WTC11 (cell line): ENCODE data around the gene DNAAF5. TPM values are rescaled to one million over a fixed set of nuclear protein-coding genes. Genes with fewer than 3 reads are reported as not detected.
A peak's percentile ranks its signal among the peaks of the same experiment; 100 is the strongest.

Experiments
- ATAC-seq: fragments of 200-7000 bp; cut with Tn5 transposase; 2 replicates; pipeline ENCODE4 v1.10.0; 2021; ENCODE audit warnings: mild to moderate bottlenecking, moderate library complexity
- CTCF ChIA-PET: fragments of 300-600 bp; sonication (Branson Sonifier 250); formaldehyde crosslinking; loops from one replicate; lab custom pipeline; 2021; ENCODE audit warnings: antibody characterized with exemption; lab: Charles Lee
- POLR2A ChIA-PET: fragments of 350-600 bp; sonication (Branson Sonifier 250); formaldehyde crosslinking; loops from one replicate; lab custom pipeline; 2021; ENCODE audit warnings: antibody characterized with exemption; lab: Charles Lee
- DNase-seq: peaks from one replicate; pipeline ENCODE4 v3.0.0; 2021; ENCODE audit warnings: low spot score
- H3K27ac Mint-ChIP-seq: 2 replicates; pipeline ENCODE4 v1.8.0; 2021; ENCODE audit warnings: mixed read lengths
- H3K27me3 Mint-ChIP-seq: 2 replicates; pipeline ENCODE4 v1.8.0; 2021; ENCODE audit warnings: low read depth, mild to moderate bottlenecking, moderate library complexity, mixed read lengths
- H3K36me3 Mint-ChIP-seq: 2 replicates; pipeline ENCODE4 v1.8.0; 2021; ENCODE audit warnings: mixed read lengths
- H3K4me1 Mint-ChIP-seq: 2 replicates; pipeline ENCODE4 v1.8.0; 2022; ENCODE audit warnings: mixed read lengths
- H3K4me3 Mint-ChIP-seq: 2 replicates; pipeline ENCODE4 v1.8.0; 2021; ENCODE audit warnings: mild to moderate bottlenecking, moderate library complexity, mixed read lengths
- H3K9me3 Mint-ChIP-seq: 2 replicates; pipeline ENCODE4 v1.8.0; 2021; ENCODE audit warnings: mixed read lengths
- E2F1 ChIP-seq: sonication (generic); formaldehyde crosslinking; IDR thresholded peaks from 2 replicates; pipeline ENCODE4 v1.8.0; 2022; ENCODE audit warnings: mild to moderate bottlenecking, missing genetic modification reagents
- ELF4 ChIP-seq: sonication (generic); formaldehyde crosslinking; IDR thresholded peaks from 2 replicates; pipeline ENCODE4 v1.8.1; 2022; ENCODE audit warnings: low read depth, mild to moderate bottlenecking, moderate library complexity, missing genetic modification reagents
- ESRRA ChIP-seq: sonication (generic); formaldehyde crosslinking; IDR thresholded peaks from 2 replicates; pipeline ENCODE4 v1.8.1; 2022; ENCODE audit warnings: mild to moderate bottlenecking, missing genetic modification reagents, borderline replicate concordance
- FOXK1 ChIP-seq: sonication (generic); formaldehyde crosslinking; IDR thresholded peaks from 2 replicates; pipeline ENCODE4 v1.8.0; 2022; ENCODE audit warnings: mild to moderate bottlenecking, moderate library complexity, missing genetic modification reagents
- JAZF1 ChIP-seq: fragments of 250-450 bp; sonication (Bioruptor Pico); IDR thresholded peaks from 2 replicates; pipeline ENCODE4 v1.9.0; 2021; ENCODE audit warnings: moderate library complexity, mild to moderate bottlenecking, inconsistent platforms
- KAT7 ChIP-seq: sonication (generic); formaldehyde crosslinking; IDR thresholded peaks from 2 replicates; pipeline ENCODE4 v1.8.1; 2023; ENCODE audit warnings: missing genetic modification reagents, mild to moderate bottlenecking, borderline replicate concordance
- NFATC4 ChIP-seq: fragments of 250-450 bp; sonication (Bioruptor Pico); IDR thresholded peaks from 2 replicates; pipeline ENCODE4 v1.9.0; 2021; ENCODE audit warnings: mild to moderate bottlenecking
- NR3C1 ChIP-seq: sonication (generic); formaldehyde crosslinking; conservative IDR thresholded peaks from 2 replicates; pipeline ENCODE4 v1.8.1; 2023; ENCODE audit warnings: low read depth, mild to moderate bottlenecking, missing genetic modification reagents
- RORB ChIP-seq: fragments of 250-450 bp; sonication (Bioruptor Pico); IDR thresholded peaks from 2 replicates; pipeline ENCODE4 v1.9.0; 2021; ENCODE audit warnings: mild to moderate bottlenecking
- SOX15 ChIP-seq: fragments of 250-450 bp; sonication (Bioruptor Pico); IDR thresholded peaks from 2 replicates; pipeline ENCODE4 v1.9.0; 2021; ENCODE audit warnings: mild to moderate bottlenecking
- TP53 ChIP-seq: sonication (generic); formaldehyde crosslinking; IDR thresholded peaks from 2 replicates; pipeline ENCODE4 v1.8.1; 2023; ENCODE audit warnings: mild to moderate bottlenecking, missing genetic modification reagents
- ZMAT4 ChIP-seq: fragments of 250-450 bp; sonication (Bioruptor Pico); IDR thresholded peaks from 2 replicates; pipeline ENCODE4 v1.9.0; 2021; ENCODE audit warnings: mild to moderate bottlenecking
- ZNF138 ChIP-seq: sonication (generic); formaldehyde crosslinking; conservative IDR thresholded peaks from 2 replicates; pipeline ENCODE4 v1.8.1; 2022; ENCODE audit warnings: mild to moderate bottlenecking, moderate library complexity, missing genetic modification reagents
- ZNF317 ChIP-seq: sonication (generic); formaldehyde crosslinking; IDR thresholded peaks from 2 replicates; pipeline ENCODE4 v1.8.1; 2023; ENCODE audit warnings: low read depth, mild to moderate bottlenecking, moderate library complexity, missing genetic modification reagents, borderline replicate concordance
- ZNF416 ChIP-seq: fragments of 250-450 bp; sonication (Bioruptor Pico); IDR thresholded peaks from 2 replicates; pipeline ENCODE4 v1.9.0; 2021; ENCODE audit warnings: mild to moderate bottlenecking, inconsistent platforms
- ZNF671 ChIP-seq: fragments of 250-450 bp; sonication (Bioruptor Pico); IDR thresholded peaks from 2 replicates; pipeline ENCODE4 v1.8.0; 2021; ENCODE audit warnings: mild to moderate bottlenecking
- ZSCAN18 ChIP-seq: fragments of 250-450 bp; sonication (Bioruptor Pico); IDR thresholded peaks from 2 replicates; pipeline ENCODE4 v2.1.2; 2022; ENCODE audit warnings: mild to moderate bottlenecking, moderate library complexity
- total RNA-seq: library from RNA; stranded (reverse); gene quantifications from 3 replicates; pipeline ENCODE4 v1.2.3, GENCODE V29; 2021
- TF ChIP-seq, protein P1 (sequence below): sonication (generic); formaldehyde crosslinking; conservative IDR thresholded peaks from 2 replicates; pipeline ENCODE4 v1.8.1; 2023; ENCODE audit warnings: mild to moderate bottlenecking, low read depth, missing genetic modification reagents, moderate library complexity

The DNAAF5 gene
- total RNA-seq, 1 experiment from 2014 or later = 62.2 TPM

DNA sequence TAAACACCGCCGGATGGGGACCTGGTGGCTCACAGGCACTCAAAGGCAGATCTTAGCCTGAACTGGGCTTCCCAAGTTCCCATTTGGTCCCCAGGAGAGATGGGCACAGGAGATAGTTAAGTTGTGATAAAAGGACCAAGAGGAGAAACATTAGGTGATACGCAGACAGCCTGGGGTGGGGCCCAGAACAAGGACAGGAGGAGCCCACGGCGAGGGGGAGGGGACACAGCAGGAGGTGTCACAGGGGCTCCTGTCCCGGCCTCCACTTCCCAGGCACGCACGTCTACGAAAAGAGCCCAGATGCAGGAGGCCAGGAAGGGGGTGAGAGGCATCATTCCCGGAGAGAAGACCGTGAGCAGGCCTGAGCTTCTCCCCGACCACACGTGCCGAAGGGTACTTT lies 16.3 kb upstream of the DNAAF5 start:
- DNase-seq = no peak
- Mint-ChIP-seq H3K27me3 (no peaks in the 10 kb centered on the region), H3K4me1 (peaks cover 17% of the 10 kb centered on the region), H3K27ac (peak overlapping the region; percentile 74), H3K9me3 (no peaks in the 10 kb centered on the region), H3K4me3 (no peak overlapping the region), H3K36me3 (peaks cover 7% of the 10 kb centered on the region)
- ChIA-PET CTCF (interaction anchor here (0.6 to 1.3 kb wide), 2 partner anchors 44 to 85 kb away, joined by 3 to 4 read pairs; no protein-coding TSS in a partner anchor), POLR2A (interaction anchor here (0.7 kb wide), 2 partner anchors 30 to 49 kb away, joined by 5 to 7 read pairs; no protein-coding TSS in a partner anchor)
- TF ChIP-seq ELF4 (CRISPR knock-in tag) = no peak
- TF ChIP-seq NR3C1 (CRISPR knock-in tag) = no peak
- no peak for TF ChIP-seq ZNF671 (CRISPR knock-in tag)
- TF ChIP-seq, protein P1, sequence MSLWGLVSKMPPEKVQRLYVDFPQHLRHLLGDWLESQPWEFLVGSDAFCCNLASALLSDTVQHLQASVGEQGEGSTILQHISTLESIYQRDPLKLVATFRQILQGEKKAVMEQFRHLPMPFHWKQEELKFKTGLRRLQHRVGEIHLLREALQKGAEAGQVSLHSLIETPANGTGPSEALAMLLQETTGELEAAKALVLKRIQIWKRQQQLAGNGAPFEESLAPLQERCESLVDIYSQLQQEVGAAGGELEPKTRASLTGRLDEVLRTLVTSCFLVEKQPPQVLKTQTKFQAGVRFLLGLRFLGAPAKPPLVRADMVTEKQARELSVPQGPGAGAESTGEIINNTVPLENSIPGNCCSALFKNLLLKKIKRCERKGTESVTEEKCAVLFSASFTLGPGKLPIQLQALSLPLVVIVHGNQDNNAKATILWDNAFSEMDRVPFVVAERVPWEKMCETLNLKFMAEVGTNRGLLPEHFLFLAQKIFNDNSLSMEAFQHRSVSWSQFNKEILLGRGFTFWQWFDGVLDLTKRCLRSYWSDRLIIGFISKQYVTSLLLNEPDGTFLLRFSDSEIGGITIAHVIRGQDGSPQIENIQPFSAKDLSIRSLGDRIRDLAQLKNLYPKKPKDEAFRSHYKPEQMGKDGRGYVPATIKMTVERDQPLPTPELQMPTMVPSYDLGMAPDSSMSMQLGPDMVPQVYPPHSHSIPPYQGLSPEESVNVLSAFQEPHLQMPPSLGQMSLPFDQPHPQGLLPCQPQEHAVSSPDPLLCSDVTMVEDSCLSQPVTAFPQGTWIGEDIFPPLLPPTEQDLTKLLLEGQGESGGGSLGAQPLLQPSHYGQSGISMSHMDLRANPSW = no peak
- TF ChIP-seq ZSCAN18 = no peak
- TF ChIP-seq ZMAT4 (CRISPR knock-in tag) = no peak
- TF ChIP-seq TP53 (CRISPR knock-in tag) = no peak
- TF ChIP-seq NFATC4 (CRISPR knock-in tag) = no peak
- TF ChIP-seq JAZF1 = no peak
- TF ChIP-seq E2F1 (CRISPR knock-in tag) = no peak
- TF ChIP-seq RORB (CRISPR knock-in tag) = no peak
- no peak for TF ChIP-seq ZNF138
- no peak for TF ChIP-seq ZNF317 (CRISPR knock-in tag)
- TF ChIP-seq FOXK1 (CRISPR knock-in tag) = no peak
- ATAC-seq = no peak

- peaks cover 7% of the 10 kb centered on the region; the same call in 1 of the 2 replicates for H3K36me3 Mint-ChIP-seq
- CTCF ChIA-PET = interaction anchor here (1.3 kb wide), 1 partner anchor 45 kb away, joined by 4 read pairs; no protein-coding TSS in a partner anchor
- DNase-seq (no peak), ATAC-seq (no peak)
- peaks cover 17% of the 10 kb centered on the region for H3K4me1 Mint-ChIP-seq
- TF ChIP-seq SOX15 (CRISPR knock-in tag) (no peak), KAT7 (no peak), ZNF416 (CRISPR knock-in tag) (no peak), ESRRA (CRISPR knock-in tag) (no peak), ZSCAN18 (no peak)
- no peaks in the 10 kb centered on the region for H3K9me3 Mint-ChIP-seq
- no peaks in the 10 kb centered on the region for H3K27me3 Mint-ChIP-seq
- no peak overlapping the region for H3K27ac Mint-ChIP-seq
- POLR2A ChIA-PET = interaction anchor here (0.6 to 0.7 kb wide), 4 partner anchors 16 to 108 kb away, joined by 3 to 4 read pairs (median 4); partner anchors contain the start of genes DNAAF5 and PRKAR1B
- H3K4me3 Mint-ChIP-seq = peak overlapping the region; percentile 44
Observed at GRCh38 chr7:711093-711921, 15.2 kb upstream of the DNAAF5 start.
